Spleen (tissue), 11 donors: Measurements from ENCODE around the gene SPATA21. TPM values are rescaled to one million over a fixed set of nuclear protein-coding genes. Genes with fewer than 3 reads are reported as not detected.

Experiments
- DNase-seq: peaks from one replicate; pipeline ENCODE4 v3.0.0-alpha.2; 2020
- H3K27ac ChIP-seq, 8 donors: fragments of 200-600 bp; sonication (generic) in 7 of 8; 1 replicate in 4 of 8; 2 replicates in 4 of 8; pipeline versions ENCODE4 v1.5.0 to v1.8.0; 2016 to 2021; ENCODE audit warnings: inconsistent platforms in 4 of 8, mild to moderate bottlenecking in 4 of 8, moderate library complexity in 1 of 8
- H3K27me3 ChIP-seq, 7 donors: fragments of 200-600 bp; sonication (generic) in 6 of 7; replicated peaks in 1 of 7; 1 replicate in 4 of 7; 2 replicates in 3 of 7; pipeline versions ENCODE4 v1.5.0 to v1.8.0; 2016 to 2021; ENCODE audit warnings: inconsistent platforms in 3 of 7, mild to moderate bottlenecking in 1 of 7
- H3K36me3 ChIP-seq, 6 donors: fragments of 200-600 bp; sonication (generic) in 5 of 6; 1 replicate in 4 of 6; 2 replicates in 2 of 6; pipeline versions ENCODE4 v1.5.0 to v1.8.0; 2016 to 2021; ENCODE audit warnings: inconsistent platforms in 2 of 6
- H3K4me1 ChIP-seq, 6 donors: fragments of 200-600 bp; sonication (generic) in 5 of 6; 1 replicate in 3 of 6; 2 replicates in 3 of 6; pipeline versions ENCODE4 v1.5.0 to v1.8.0; 2016 to 2021; ENCODE audit warnings: inconsistent platforms in 3 of 6
- H3K4me3 ChIP-seq, 8 donors: fragments of 200-600 bp; sonication (generic) in 7 of 8; 1 replicate in 4 of 8; 2 replicates in 4 of 8; pipeline versions ENCODE4 v1.5.0 to v1.8.0; 2016 to 2021; ENCODE audit warnings: inconsistent platforms in 4 of 8, mild to moderate bottlenecking in 4 of 8, moderate library complexity in 2 of 8
- H3K9me3 ChIP-seq, 8 donors: fragments of 200-600 bp; sonication (generic) in 7 of 8; 1 replicate in 4 of 8; 2 replicates in 4 of 8; pipeline versions ENCODE4 v1.5.0 to v1.8.0; 2016 to 2021; ENCODE audit warnings: inconsistent platforms in 4 of 8
- CTCF ChIP-seq, 11 experiments: fragments of 200-600 bp in 7 of 11; fragments of 450-650 bp in 4 of 11; sonication (generic) in 4 of 11; IDR thresholded peaks in 8 of 11; conservative IDR thresholded peaks in 3 of 11; 1 replicate in 7 of 11; 2 replicates in 4 of 11; pipeline versions ENCODE4 v1.4.0 to v1.8.0; 2016 to 2021; ENCODE audit warnings: antibody characterized with exemption in 11 of 11, inconsistent platforms in 4 of 11, mild to moderate bottlenecking in 1 of 11
- POLR2A ChIP-seq, 3 donors: fragments of 450-650 bp; IDR thresholded peaks; one replicate each; pipeline ENCODE4 v1.5.1; 2017; ENCODE audit warnings: antibody characterized with exemption in 3 of 3, mild to moderate bottlenecking in 1 of 3
- POLR2AphosphoS5 ChIP-seq, 3 donors: sonication (generic); formaldehyde crosslinking; IDR thresholded peaks; one replicate each; pipeline ENCODE4 v1.5.1; 2017; ENCODE audit warnings: antibody characterized with exemption in 3 of 3
- WGBS, 5 donors: extraction: QIAGEN DNeasy Blood & Tissue Kit in 3 of 5; methylation state at CpG; one replicate each; pipeline versions ENCODE4 v1.1.5 to v1.1.7; 2013 to 2018; 5-methylcytosine and 5-hydroxymethylcytosine counted together
- intact Hi-C: fragments of 100-400 bp; cut with DNase I; formaldehyde crosslinking; loops from one replicate; pipeline ENCODE4 v1.15.0; 2023; ENCODE audit warnings: low total_unique reads
- polyA plus RNA-seq, 3 donors: library from polyadenylated mRNA; stranded (reverse); fragments of 200-250 nt; gene quantifications; one replicate each; pipeline ENCODE4 v1.2.1, GENCODE V29; 2013
- total RNA-seq, 7 donors: library from RNA; depleted of rRNA in 3 of 7; stranded (reverse); fragments of >200 nt in 3 of 7; fragmentation: NEBNext Ultra II Directional in 4 of 7; extraction: Animal tissue kit (Norgen Biotek cat#: 25700) in 4 of 7; gene quantifications; one replicate each; pipeline versions ENCODE4 v1.1.0 to v1.2.1, GENCODE V29; 2016 to 2021
- donor health status: healthy with polysubstance abuse.
- donor health status: DM: no; HTN: no; CAD: no; lungs with moderate emphysema.
- donor health status: DM: no; HTN: no; CAD: no.
- donor health status: Bipolar disorder and iron deficiency.
- donor health status: healthy.
- donor health status: DM: no; HTN: no; CAD: no.
- donor health status: DM: yes; HTN: yes; CAD: no.

SPATA21 gene
- total and polyA plus RNA-seq, 10 donors = 0.13 to 0.32 (median 0.24) TPM; not detected in 6

- 90 to 97% (median 93%) methylated on average over 5 of the region's 5 CpGs for WGBS, 5 donors
- H3K4me1 ChIP-seq = peaks cover 40 to 100% (median 79%) of the 10 kb centered on the region in 6 donors
- intact Hi-C loops = no loop called here
- H3K4me3 ChIP-seq = no peak overlapping the region
- TF ChIP-seq CTCF (IDR thresholded peaks at IDR 0.05 in 8 of 11, conservative IDR thresholded peaks at IDR 0.05 in 3 of 11) (no peak), POLR2A (IDR thresholded peaks at IDR 0.05) (no peak), POLR2AphosphoS5 (IDR thresholded peaks at IDR 0.05) (no peak)
- H3K9me3 ChIP-seq = no peaks in the 10 kb centered on the region
- H3K27ac ChIP-seq = no peak overlapping the region
- H3K36me3 ChIP-seq = peaks cover 0 to 23% (median 0%) of the 10 kb centered on the region in 6 donors
- H3K27me3 ChIP-seq = no peaks in the 10 kb centered on the region
- DNase-seq = no peak
Measured at GRCh38 chr1:16383888-16384287, 53.3 kb downstream of the SPATA21 start.

- Histone ChIP-seq H3K4me1 (peaks cover 36 to 100% (median 73%) of the 10 kb centered on the region in 6 donors), H3K27me3 (no peaks in the 10 kb centered on the region), H3K36me3 (peaks cover 0 to 20% (median 0%) of the 10 kb centered on the region in 6 donors), H3K9me3 (no peaks in the 10 kb centered on the region), H3K4me3 (no peak overlapping the region), H3K27ac (no peak overlapping the region)
- DNase-seq = peak; percentile 7
- no peak for TF ChIP-seq CTCF (IDR thresholded peaks at IDR 0.05 in 8 of 11, conservative IDR thresholded peaks at IDR 0.05 in 3 of 11)
- no peak for TF ChIP-seq POLR2AphosphoS5 (IDR thresholded peaks at IDR 0.05)
- no peak for TF ChIP-seq POLR2A (IDR thresholded peaks at IDR 0.05)
- 70 to 76% (median 74%) methylated on average over 4 of the region's 4 CpGs for WGBS, 5 donors
- intact Hi-C loops = no loop called here
Measured at GRCh38 chr1:16380868-16381267, 56.4 kb downstream of the SPATA21 start.

GRCh38 chr1:16378443-16378842 lies 58.8 kb downstream of the SPATA21 start:
- H3K4me1 ChIP-seq = peaks cover 33 to 100% (median 76%) of the 10 kb centered on the region in 6 donors
- intact Hi-C loops = no loop called here

GRCh38 chr1:16376971-16377370 lies 60.3 kb downstream of the SPATA21 start:
- Histone ChIP-seq H3K4me1 (peaks cover 45 to 100% (median 85%) of the 10 kb centered on the region in 6 donors), H3K4me3 (no peak overlapping the region), H3K36me3 (peaks cover 0 to 32% (median 0%) of the 10 kb centered on the region in 6 donors), H3K27ac (peak overlapping the region in 6 of 8 donors; percentile 55 to 81 (median 76)), H3K9me3 (no peaks in the 10 kb centered on the region), H3K27me3 (no peaks in the 10 kb centered on the region)
- DNase-seq = no peak
- 79 to 84% (median 80%) methylated on average over 4 of the region's 4 CpGs for WGBS, 5 donors
- intact Hi-C loops = no loop called here
- no peak for TF ChIP-seq POLR2A (IDR thresholded peaks at IDR 0.05)
- no peak for TF ChIP-seq CTCF (IDR thresholded peaks at IDR 0.05 in 8 of 11, conservative IDR thresholded peaks at IDR 0.05 in 3 of 11)
- TF ChIP-seq POLR2AphosphoS5 (IDR thresholded peaks at IDR 0.05) = no peak

More at GRCh38 chr1:16378443-16378842, 58.8 kb downstream of the SPATA21 start:
- no peaks in the 10 kb centered on the region for H3K27me3 ChIP-seq
- WGBS, 5 donors = 72 to 84% (median 82%) methylated on average over 7 of the region's 7 CpGs
- TF ChIP-seq POLR2AphosphoS5 (IDR thresholded peaks at IDR 0.05) (no peak), POLR2A (IDR thresholded peaks at IDR 0.05) (no peak), CTCF (IDR thresholded peaks at IDR 0.05 in 8 of 11, conservative IDR thresholded peaks at IDR 0.05 in 3 of 11) (no peak)
- H3K4me3 ChIP-seq = no peak overlapping the region
- peaks cover 0 to 27% (median 0%) of the 10 kb centered on the region in 6 donors for H3K36me3 ChIP-seq
- H3K27ac ChIP-seq = peak overlapping the region in 1 of 8 donors; percentile 19
- DNase-seq = no peak
- H3K9me3 ChIP-seq = no peaks in the 10 kb centered on the region
